Astrocyte (in vitro differentiated cells and primary cell): ENCODE results near the gene SGO1.

Experiments used
- CTCF ChIP-seq: IDR thresholded peaks from 2 replicates; pipeline ENCODE4 v1.5.1; 2011; ENCODE audit warnings: low read depth, mild to moderate bottlenecking, inconsistent platforms, low read length, moderate library complexity; ENCODE audit not compliant: insufficient read depth
- EZH2 ChIP-seq: IDR thresholded peaks from 2 replicates; pipeline ENCODE4 v1.6.1; 2012; ENCODE audit warnings: mild to moderate bottlenecking, low read length, inconsistent platforms; ENCODE audit not compliant: insufficient read depth

- TF ChIP-seq CTCF (no peak), EZH2 (no peak)
Observed at GRCh38 chr3:20185331-20185678, 701 bp downstream of the SGO1 start.
